K562 (cell line): ENCODE measurements around the gene NOSTRIN. TPM values are rescaled to one million over a fixed set of nuclear protein-coding genes. Genes with fewer than 3 reads are reported as not detected.
"Not testable (repeated sequence)": the region's sequence is repeated elsewhere in the genome, so short reads cannot be mapped to it uniquely, and the experiment has no call there.

Experiments
- ATAC-seq: fragments of 200-7000 bp; cut with Tn5 transposase; 3 replicates; pipeline ENCODE4 v1.9.1; 2020; ENCODE audit warnings: moderate library complexity
- BruUV-seq: library from RNA; stranded (reverse); fragments of 400-500 nt; replicated peaks from 2 replicates; lab custom pipeline; 2021; lab: Mats Ljungman, UMichigan
- CTCF ChIA-PET: fragments of 300-600 bp; formaldehyde crosslinking; extraction: SDS; loops from one replicate; lab custom pipeline; 2021; ENCODE audit warnings: low intra/inter-chr PET ratio; lab: Yijun Ruan, JAX
- POLR2A ChIA-PET: fragments of 300-600, 350-650 bp; sonication (Branson Sonifier 250); formaldehyde crosslinking; extraction: SDS; loops from one replicate; lab custom pipeline; 2021; ENCODE audit warnings: antibody characterized with exemption, inconsistent platforms; lab: Yijun Ruan, JAX
- DNase-seq, 4 experiments: peaks; one replicate each; pipeline versions ENCODE4 v3.0.0 to v3.0.0-alpha.2; 2011 to 2018; ENCODE audit warnings: low spot score in 3 of 4, mixed read lengths in 3 of 4; ENCODE audit errors: extremely low read depth in 1 of 4
- FAIRE-seq: peaks from 2 replicates; lab custom pipeline; 2011; peaks lifted over from hg19 to GRCh38; lab: Jason Lieb, UNC
- H2AFZ ChIP-seq: 2 replicates; pipeline ENCODE4 v1.6.0; 2011; ENCODE audit warnings: low read depth, low read length, control low read depth, inconsistent platforms
- H3K27ac ChIP-seq: fragments of 200-600 bp; 3 replicates; pipeline ENCODE4 v1.8.0; 2011; ENCODE audit warnings: low read depth, mild to moderate bottlenecking, control low read depth, inconsistent platforms, low read length, moderate library complexity, mixed read lengths; ENCODE audit errors: extremely low read depth
- H3K27me3 ChIP-seq, 2 experiments: fragments of 300-600 bp in 1 of 2; 2 replicates in 1 of 2; 3 replicates in 1 of 2; pipeline versions ENCODE4 v1.6.0 to v1.8.0; 2011; ENCODE audit warnings: inconsistent platforms in 2 of 2, low read length in 2 of 2, mild to moderate bottlenecking in 1 of 2, mixed read lengths in 1 of 2, moderate library complexity in 1 of 2; ENCODE audit not compliant: control insufficient read depth in 2 of 2, insufficient read depth in 2 of 2
- H3K36me3 ChIP-seq: fragments of 300-600 bp; 3 replicates; pipeline ENCODE4 v1.8.0; 2011; ENCODE audit warnings: mild to moderate bottlenecking, low read length, inconsistent platforms; ENCODE audit not compliant: control insufficient read depth, insufficient read depth
- H3K4me1 ChIP-seq, 2 experiments: fragments of 200-600 bp in 1 of 2; replicated peaks in 1 of 2; 2 replicates in 1 of 2; 3 replicates in 1 of 2; pipeline versions ENCODE4 v1.5.1 to v1.8.0; 2011; ENCODE audit warnings: inconsistent platforms in 2 of 2, low read length in 2 of 2, mild to moderate bottlenecking in 1 of 2, mixed read lengths in 1 of 2, moderate library complexity in 1 of 2; ENCODE audit not compliant: control insufficient read depth in 2 of 2, insufficient read depth in 2 of 2
- H3K4me2 ChIP-seq: 2 replicates; pipeline ENCODE4 v1.6.1; 2011; ENCODE audit warnings: low read length, control low read depth, inconsistent platforms, mixed read lengths; ENCODE audit not compliant: insufficient read depth
- H3K4me3 ChIP-seq: fragments of 200-600 bp; sonication (generic), shearing (Covaris generic); 2 replicates; pipeline ENCODE4 v1.5.1; 2016; ENCODE audit warnings: control low read depth, inconsistent platforms
- H3K79me2 ChIP-seq: fragments of 200-600 bp; 3 replicates; pipeline ENCODE4 v1.8.0; 2011; ENCODE audit warnings: low read length, inconsistent platforms; ENCODE audit not compliant: control insufficient read depth, insufficient read depth
- H3K9ac ChIP-seq, 2 experiments: 2 replicates each; pipeline versions ENCODE4 v1.6.0 to v1.6.1; 2011; ENCODE audit warnings: low read depth in 2 of 2, low read length in 2 of 2, control low read depth in 1 of 2, inconsistent platforms in 1 of 2, mild to moderate bottlenecking in 1 of 2, mixed read lengths in 1 of 2; ENCODE audit not compliant: insufficient read depth in 1 of 2
- H3K9me1 ChIP-seq: one replicate; pipeline ENCODE4 v1.6.0; 2011; ENCODE audit warnings: inconsistent platforms, mild to moderate bottlenecking, low read length, moderate library complexity; ENCODE audit not compliant: control insufficient read depth, insufficient read depth
- H3K9me3 ChIP-seq: replicated peaks from 2 replicates; pipeline ENCODE4 v1.5.1; 2011; ENCODE audit warnings: low read depth, low read length, inconsistent platforms; ENCODE audit not compliant: control insufficient read depth, insufficient read depth
- H4K20me1 ChIP-seq: replicated peaks from 2 replicates; pipeline ENCODE4 v1.6.1; 2011; ENCODE audit warnings: low read length, inconsistent platforms, mixed read lengths; ENCODE audit not compliant: control insufficient read depth, insufficient read depth
- HDAC6 ChIP-seq: IDR thresholded peaks from 2 replicates; pipeline ENCODE4 v1.6.1; 2012; ENCODE audit warnings: low read depth, mild to moderate bottlenecking, control low read depth, inconsistent platforms, low read length, moderate library complexity
- NFIC ChIP-seq: fragments of 450-650 bp; IDR thresholded peaks from 2 replicates; pipeline ENCODE4 v1.6.1; 2017; ENCODE audit warnings: mild to moderate bottlenecking, inconsistent platforms
- PHB ChIP-seq: fragments of 250-450 bp; sonication (Bioruptor Pico); IDR thresholded peaks from 2 replicates; pipeline ENCODE4 v1.5.0; 2021
- RBM15 ChIP-seq: fragments of 200-400 bp; formaldehyde crosslinking; IDR thresholded peaks from 2 replicates; pipeline ENCODE4 v1.6.1; 2018; ENCODE audit warnings: mild to moderate bottlenecking, low read length, moderate library complexity; ENCODE audit not compliant: insufficient read depth
- ZBTB33 ChIP-seq: sonication (generic); formaldehyde crosslinking; IDR thresholded peaks from 2 replicates; pipeline ENCODE4 v1.8.1; 2023; ENCODE audit warnings: mild to moderate bottlenecking, missing genetic modification reagents
- ZC3H8 ChIP-seq: fragments of 450-650 bp; IDR thresholded peaks from 2 replicates; pipeline ENCODE4 v1.6.1; 2017
- WGBS: fragments of 100-300 bp; shearing (Covaris generic); methylation state at CpG from one replicate; pipeline ENCODE4 v1.1.6; 2016; ENCODE audit warnings: low coverage, mixed read lengths; ENCODE audit not compliant: insufficient coverage; ENCODE audit errors: missing lambda C conversion rate; 5-methylcytosine and 5-hydroxymethylcytosine counted together
- in situ Hi-C: fragments of 300-500 bp; cut with MboI; formaldehyde crosslinking; loops from 4 replicates; pipeline ENCODE4 v1.15.0; 2018; ENCODE audit warnings: inconsistent platforms, mixed read lengths
- intact Hi-C: fragments of 100-400 bp; cut with micrococcal nuclease; formaldehyde crosslinking; loops from 2 replicates; pipeline ENCODE4 v1.14.2; 2022
- polyA plus RNA-seq, 8 experiments: library from polyadenylated mRNA; depleted of rRNA in 4 of 8; stranded (reverse) in 5 of 8; unstranded in 3 of 8; fragments of >200 nt; fragmentation: Nextera tagmentation in 2 of 8; fragmentation: Illumina TruSeq in 1 of 8; extraction: Ambion mirVana in 2 of 8; extraction: Trizol in 1 of 8; gene quantifications; 2 replicates each; pipeline versions ENCODE4 v1.2.1 to v1.2.3, GENCODE V29; 2011 to 2014; ENCODE audit warnings: inconsistent platforms in 1 of 8, missing spikeins in 1 of 8
- total RNA-seq, 7 experiments: library from RNA; depleted of rRNA in 6 of 7; stranded (reverse); fragments of >200 nt in 6 of 7; fragmentation: Illumina TruSeq in 2 of 7; extraction: Trizol in 2 of 7; gene quantifications; 2 replicates each; pipeline versions ENCODE4 v1.2.1 to v1.2.3, GENCODE V29; 2011 to 2021; ENCODE audit warnings: low replicate concordance in 1 of 7

NOSTRIN gene
- total and polyA plus RNA-seq, 9 of the 15 experiments (the other 6 are each of a cell fraction or from before 2014, with no cell fraction given), result 26.7 to 82.9 (median 56.3) TPM

DNA sequence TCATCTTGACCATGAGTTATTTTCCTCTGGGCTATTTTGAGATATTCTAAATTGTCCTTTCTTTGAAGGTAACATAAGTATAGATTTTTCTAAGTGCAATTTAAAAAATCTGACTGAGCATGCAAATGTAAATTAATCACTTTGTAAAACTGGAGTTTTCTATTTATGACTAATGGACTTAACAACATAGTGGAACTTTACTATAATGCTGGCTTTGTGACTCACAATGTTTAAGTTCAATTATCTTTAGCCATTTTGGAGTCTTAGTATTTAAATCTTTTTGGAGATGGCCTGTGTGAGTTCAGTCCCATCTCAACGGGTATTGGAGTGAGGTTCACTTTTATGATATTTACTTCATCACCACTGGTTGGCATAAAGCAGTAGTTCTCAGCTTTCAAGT, 35.2 kb upstream of the NOSTRIN start (continued):
- TF ChIP-seq ZC3H8 (no peak), PHB (no peak), RBM15 (no peak), HDAC6 (no peak)

- H3K27me3 ChIP-seq, CTCF ChIA-PET, H4K20me1 ChIP-seq, DNase-seq, FAIRE-seq, H3K27ac ChIP-seq, H3K9me1 ChIP-seq, H3K4me2 ChIP-seq, in situ Hi-C loops, ATAC-seq, intact Hi-C loops, H3K9ac ChIP-seq, H3K9me3 ChIP-seq, H3K79me2 ChIP-seq, H2AFZ ChIP-seq, H3K4me3 ChIP-seq, BruUV-seq, POLR2A ChIA-PET: not testable (repeated sequence)
- WGBS, result 91% methylated on average over 6 of the region's 6 CpGs
- Histone ChIP-seq H3K4me1 (peaks cover 2 to 35% of the 10 kb centered on the region in 2 experiments; a peak in 4 of 5 replicates), H3K36me3 (peaks cover 10% of the 10 kb centered on the region; the same call in 2 of the 3 replicates)
- TF ChIP-seq ZBTB33 (CRISPR knock-in tag) (peak; percentile 6; the same call in 1 of the 2 replicates), NFIC (peak; percentile 51)
These were observed 34.1 kb upstream of the NOSTRIN start for GRCh38 chr2:168768357-168768756.
